Measurements from ENCODE around the gene DTNB.
"Not testable (repeated sequence)": the region's sequence is repeated elsewhere in the genome, so short reads cannot be mapped to it uniquely, and the experiment has no call there.

The DTNB gene

DNA sequence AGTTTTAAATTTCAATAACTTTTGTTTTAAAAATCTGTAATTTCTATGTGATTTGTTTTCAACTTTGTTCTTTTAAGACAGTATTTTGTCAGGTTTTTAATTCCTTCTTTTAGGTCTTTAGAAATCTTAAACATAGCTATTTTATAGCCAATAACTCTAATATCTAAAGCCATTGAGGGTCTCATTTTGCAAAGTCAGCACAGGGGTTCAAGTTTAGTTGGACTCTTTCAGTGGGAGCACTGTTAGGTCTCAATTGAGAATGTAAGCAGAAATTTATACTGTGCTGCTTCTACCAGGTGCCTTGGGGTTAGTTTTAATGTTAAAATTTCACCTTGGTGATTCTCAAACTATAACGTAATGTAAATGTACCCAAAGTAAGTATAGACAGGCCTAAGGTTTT, 226.4 kb downstream of the DTNB start:
- FAIRE-seq = no peak

DNA sequence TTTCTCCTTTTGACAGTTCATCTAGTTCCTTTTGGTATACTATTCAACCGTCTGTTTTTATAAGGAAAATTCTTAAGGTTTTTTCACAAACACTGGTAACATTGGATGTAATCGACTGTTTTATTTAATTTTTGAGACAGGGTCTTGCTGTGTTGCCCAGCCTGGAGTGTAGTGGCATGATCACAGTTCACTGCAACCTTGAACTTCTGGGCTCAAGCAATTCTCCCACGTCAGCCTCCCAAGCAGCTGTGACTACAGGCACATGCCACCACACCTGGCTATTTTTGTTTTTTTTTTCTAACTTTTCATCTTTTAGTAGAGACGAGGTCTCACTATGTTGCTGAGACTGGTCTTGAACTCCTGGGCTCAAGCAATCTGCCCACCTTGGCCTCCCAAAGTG, 227.3 kb downstream of the DTNB start:
- FAIRE-seq = no peak

DNA sequence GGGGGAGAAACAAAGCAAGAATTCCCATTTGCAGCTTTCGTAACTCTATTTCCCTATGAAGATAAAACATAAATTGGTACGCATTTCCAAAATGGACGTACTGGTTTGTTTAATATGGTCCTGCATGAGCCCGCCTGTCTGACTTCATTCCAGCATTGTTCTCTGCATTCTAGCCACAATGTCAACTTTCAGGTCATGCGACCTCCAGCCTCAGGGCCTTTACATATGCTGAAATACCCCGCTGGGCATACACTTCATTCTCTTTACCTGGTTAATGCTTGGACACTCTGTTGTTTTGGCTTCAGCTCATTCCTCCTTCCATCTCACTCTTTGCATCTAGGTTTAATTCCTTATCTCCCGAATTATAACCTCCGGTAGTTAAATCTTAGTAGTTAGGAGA, 227.9 kb downstream of the DTNB start:
- FAIRE-seq = no peak

DNA sequence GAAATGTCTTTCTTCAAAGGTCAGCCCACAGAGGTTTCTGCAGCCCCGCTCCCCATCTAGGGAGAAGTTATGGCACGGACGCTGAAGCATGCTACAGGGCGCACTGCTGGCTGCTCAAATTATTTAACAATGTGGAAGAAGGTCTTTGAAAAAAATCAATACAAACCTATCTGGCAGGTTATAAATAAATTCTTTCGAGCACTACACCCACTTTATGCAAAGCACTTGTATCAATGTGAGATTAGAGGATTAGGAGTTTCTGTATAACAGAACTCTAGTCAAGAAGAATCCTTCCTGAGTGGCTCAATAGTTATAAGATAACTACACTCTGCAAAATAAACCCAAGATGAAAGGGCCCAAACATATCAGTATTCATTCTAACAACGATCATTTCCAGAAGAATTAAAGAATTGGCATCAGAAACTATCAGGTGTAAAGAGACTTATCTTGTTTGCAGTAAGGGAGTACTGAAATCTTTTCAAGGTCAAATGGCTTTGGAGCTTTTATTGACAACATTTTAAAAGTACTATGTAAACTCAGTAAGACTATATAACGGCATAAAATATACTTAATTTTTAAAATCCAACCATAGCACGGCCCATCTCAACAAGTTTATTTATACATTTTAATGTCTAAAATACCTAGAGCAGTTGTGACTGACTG, 228.6 kb downstream of the DTNB start:
- FAIRE-seq = no peak

DNA sequence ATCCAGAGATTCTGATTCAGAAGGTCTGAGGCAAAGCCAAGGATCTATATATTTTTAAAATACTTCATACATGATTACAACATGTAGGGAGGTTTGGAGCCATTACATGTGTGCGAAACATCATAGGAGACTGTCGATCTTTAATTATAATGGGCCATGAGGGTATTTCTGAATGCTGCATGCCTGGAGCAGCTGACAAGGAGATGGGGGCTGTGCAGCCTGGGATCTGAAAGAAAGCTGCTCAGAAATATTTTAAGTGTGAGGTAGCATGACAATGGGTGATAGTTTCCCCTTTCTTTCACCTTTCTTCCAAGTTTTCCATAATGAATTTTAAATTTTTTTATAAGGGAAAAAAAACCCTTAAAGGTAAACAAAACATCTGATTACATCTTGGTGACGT, 229.6 kb downstream of the DTNB start:
- FAIRE-seq = no peak

DNA sequence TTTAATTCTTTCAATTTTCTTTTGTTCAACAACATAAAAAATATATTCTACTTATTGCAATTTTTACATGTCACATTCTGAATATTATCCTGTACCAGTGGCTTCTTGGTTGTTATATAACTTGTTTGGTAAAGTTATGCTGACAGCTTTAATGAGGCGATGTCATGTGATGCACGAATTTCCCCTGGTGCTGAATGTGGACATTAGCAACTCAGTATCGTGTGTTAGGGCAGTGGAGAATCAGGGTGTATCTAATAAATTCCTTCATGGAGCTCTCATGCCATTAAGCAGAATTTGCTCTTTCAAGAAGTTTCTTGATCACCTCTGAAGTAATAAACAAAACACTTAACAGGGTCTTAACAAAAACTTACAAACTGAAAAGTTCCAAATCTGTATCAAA, 232.0 kb downstream of the DTNB start:
- no peak for FAIRE-seq

DNA sequence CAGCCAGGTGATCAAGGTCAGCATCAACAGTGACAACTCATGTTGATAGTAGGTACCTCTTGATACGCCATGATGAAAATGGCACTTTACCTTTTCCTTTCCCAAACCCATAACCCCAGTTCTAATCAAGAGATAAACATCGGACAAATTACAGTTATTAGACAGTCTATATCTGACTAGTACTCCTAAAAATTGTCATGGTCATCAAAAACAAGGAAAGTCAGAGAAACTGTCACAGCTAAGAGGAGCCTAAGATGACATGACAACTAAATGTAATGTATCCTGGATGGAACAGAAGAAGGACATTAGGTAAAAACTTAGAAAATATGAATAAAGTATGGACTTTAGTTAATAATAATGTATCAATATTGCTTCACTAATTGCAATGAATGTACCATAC, 234.6 kb downstream of the DTNB start:
- no peak for FAIRE-seq

DNA sequence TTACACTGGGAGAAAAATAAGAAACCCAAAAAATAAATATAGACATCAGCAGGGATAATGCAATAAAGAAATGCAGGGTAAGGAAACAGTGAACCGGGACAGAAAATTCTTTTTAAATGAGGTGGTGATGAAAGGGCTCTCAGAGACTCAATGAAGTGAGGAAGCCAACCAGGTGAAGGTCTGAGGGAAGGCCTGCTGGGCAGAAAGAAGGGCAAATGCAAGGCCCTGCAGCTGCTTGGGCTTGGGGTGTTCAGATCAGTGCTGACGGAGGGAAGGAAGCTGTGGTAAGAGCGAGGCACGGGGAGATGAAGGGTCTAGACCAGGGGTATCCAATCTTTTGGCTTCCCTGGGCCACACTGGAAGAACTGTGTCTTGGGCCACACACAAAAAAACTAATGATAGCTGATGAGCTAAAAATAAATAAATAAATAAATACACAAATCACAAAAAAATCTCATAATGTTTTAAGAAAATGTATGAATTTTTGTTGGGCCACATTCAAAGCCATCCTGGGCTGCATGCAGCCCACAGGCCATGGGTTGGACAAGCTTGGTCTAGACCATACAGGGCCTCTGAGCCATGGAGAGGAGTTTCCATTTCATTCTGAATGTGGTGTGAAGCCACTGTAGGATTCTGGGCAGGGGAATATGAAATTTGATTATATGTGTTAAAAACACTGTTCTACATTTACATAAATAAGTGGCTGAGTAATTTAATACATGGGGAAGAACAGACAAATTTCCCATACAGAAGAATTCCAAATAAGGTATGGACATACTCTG, 235.3 kb downstream of the DTNB start:
- FAIRE-seq = no peak

DNA sequence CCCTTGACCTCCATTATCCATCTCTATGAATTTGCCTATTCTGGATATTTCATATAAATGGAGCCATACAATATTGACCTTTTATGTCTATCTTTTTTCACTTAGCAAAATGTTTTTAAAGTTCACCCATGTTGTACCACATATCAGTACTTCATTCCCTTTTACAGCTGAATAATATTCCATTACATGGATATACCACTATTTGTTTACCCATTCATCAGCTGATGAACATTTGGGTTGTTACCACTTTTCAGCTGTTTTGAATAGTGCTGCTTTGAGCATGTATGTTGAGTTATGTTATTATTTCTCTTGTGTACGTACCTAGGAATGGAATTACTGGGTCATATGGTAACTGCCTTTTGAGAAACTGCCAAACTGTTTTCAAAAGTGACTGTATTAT, 238.0 kb downstream of the DTNB start:
- no peak for FAIRE-seq

DNA sequence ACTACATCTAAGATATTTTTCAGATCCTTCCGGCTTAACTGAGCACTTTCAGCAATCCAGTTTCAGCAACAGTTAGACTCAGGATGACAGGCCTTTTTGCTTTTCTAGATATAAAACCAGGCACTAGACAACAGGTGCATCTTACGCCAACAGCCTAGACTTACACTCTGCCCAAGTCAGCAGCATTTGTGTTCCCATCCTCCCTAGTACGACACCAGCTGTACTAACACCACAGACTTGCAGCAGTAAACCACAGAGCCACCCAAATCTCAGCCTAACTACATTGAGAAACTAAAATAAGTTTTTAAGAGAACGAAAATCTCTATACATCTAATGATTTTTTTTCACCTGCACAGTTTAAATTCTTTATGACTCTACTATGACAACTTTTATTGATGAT, 241.8 kb downstream of the DTNB start:
- FAIRE-seq = no peak

DNA sequence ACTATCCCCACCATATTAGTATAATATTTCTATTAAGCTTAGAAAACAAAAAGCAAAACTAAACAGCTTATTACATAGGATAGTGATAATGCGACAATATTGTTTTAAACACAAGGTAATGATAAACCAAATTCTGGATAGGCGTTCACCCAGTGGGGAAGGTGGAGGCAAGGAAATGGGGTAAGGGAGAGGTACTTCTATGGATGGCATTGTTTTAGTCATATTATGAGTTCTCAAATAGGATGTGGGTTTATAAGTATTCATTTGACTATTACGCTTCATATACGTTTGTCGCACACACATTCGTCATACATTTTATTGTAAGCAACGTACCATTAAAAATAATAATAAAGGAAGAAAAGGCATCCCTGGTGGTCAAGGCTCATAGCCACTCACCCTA, 242.8 kb downstream of the DTNB start:
- no peak for FAIRE-seq

DNA sequence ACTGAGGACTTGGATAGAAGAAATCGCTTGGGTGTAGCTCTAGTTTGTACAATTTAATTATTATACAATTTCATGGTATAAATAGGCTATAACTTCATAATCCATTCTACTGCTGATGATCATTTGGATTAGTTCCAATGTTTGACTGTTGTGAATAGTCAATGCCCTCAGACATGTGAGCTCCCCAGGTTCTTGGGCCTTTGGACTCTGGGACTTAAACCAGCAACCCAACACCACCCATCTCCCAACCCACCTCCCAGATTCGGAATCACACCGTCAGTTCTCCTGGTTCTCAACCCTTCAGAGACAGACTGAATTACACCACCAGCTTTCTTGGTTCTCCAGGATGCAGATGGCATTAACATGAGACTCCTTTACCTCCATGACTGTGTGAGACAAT, 247.1 kb downstream of the DTNB start:
- no peak for FAIRE-seq

DNA sequence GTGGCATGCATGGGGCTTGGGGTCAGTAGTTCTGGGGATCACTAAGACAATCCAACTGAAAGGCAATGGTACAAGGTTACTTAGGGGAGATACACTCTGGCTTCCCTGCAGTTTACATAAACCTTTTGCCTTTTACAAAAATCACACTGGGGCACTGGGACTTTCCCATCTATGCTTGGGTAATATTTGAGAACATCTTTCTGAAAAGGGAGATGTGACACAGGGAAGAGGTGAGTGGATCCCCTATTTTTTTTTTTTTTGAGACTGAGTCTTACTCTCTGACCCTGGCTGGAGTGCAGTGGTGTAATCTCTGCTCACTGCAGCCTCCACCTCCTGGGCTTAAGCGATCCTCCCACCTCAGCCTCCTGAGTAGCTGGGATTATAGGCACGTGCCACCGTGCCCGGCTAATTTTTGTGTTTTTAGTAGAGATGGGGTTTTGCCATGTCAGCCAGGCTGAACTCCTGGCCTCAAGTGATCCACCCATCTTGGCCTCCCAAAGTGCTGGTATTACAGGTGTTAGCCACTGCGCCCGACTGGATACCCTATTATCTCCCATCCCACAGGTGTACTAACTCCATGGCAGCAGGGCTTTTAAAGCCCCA, 248.8 kb downstream of the DTNB start:
- FAIRE-seq = no peak

DNA sequence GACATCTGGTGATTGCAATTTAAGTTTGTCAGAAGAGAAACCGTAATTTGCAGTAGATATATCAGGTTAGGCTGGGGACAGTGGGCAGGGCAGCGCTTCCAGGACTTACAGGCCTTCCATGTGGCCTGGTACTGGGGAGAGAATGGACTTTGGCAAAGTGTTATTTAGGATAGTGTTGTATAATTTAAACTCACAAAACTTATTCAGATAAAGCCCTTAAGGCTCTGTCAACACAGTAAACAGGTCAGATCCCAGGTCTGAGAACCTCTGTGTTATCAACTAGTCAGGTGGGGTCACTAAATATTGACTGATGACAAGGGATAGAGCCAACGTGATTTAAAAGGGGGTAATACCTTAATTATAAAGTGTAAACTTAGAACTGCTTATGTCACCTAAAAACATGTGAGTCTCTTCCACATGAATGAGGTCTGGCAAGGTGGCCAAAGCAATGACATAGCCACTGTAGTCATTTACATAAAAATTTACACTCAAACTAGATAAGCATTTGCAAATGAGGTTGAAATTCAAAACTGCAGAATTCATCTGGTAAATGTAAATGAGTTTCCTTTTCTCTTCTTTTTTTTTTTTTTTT, 251.5 kb downstream of the DTNB start:
- FAIRE-seq = no peak

DNA sequence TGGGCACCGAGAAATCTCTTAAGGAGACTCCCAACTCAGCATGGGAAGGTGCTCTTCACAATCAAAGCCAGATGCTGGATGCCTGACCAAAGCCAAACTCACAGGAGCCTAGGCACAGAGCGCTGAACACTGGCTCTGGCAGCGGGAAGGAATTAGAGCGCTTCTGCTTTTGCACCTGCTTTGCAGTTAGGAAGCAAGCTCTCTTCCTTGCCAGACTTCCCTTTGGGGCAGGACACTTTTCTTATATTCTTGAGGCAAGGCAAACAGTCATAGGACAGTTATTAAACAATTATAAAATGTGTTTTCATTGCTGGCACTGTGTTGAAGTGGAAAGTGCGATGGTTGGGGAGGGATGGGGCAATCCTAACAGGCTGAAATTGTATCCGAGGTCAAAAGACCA, 252.1 kb downstream of the DTNB start:
- FAIRE-seq = no peak

DNA sequence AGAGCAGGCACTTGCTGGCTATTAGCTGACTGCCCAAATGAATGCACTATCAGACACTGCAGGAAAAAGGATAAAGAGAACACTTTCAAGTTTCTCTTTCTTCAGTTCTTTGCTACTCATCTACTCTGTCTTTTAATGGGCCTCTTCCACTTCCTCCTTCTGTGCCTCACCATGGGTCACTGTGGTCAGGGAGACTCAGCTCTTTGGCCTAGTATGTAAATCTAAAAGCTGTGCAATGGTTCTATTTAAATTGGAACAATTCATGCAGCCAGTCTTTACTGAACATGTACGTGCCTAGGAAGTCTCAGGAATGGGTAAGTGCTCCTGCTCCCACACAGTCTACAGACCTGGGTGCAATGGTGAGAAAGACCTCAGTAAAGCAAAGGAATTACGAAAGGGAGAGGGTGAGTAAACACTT, 252.5 kb downstream of the DTNB start:
- no peak for FAIRE-seq

DNA sequence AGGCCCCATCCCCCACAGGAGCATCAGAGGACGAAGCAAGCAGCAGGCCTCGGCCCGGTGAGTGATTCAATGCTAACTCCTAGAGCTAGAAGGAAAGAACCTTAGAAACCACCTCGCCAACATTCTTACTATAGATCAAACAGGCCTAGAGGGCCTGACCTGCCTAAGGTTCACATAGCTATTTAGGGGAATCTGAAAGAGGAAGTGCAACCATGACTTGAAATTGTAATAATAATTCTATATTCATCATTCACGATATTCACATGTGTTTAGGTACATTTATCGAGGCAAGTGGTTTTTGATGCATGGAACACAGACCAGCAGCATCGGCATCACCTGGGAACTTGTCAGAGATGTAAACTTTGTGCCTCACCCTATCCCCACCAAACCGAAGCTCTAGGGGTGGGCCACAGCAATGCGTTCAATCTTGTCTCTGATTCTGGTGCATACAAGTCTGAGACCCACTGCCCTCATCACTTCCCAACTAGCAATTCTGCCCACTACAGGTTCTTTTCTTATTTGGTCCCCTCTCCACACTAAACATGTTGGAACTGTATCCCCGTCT, 253.6 kb downstream of the DTNB start:
- no peak for FAIRE-seq

DNA sequence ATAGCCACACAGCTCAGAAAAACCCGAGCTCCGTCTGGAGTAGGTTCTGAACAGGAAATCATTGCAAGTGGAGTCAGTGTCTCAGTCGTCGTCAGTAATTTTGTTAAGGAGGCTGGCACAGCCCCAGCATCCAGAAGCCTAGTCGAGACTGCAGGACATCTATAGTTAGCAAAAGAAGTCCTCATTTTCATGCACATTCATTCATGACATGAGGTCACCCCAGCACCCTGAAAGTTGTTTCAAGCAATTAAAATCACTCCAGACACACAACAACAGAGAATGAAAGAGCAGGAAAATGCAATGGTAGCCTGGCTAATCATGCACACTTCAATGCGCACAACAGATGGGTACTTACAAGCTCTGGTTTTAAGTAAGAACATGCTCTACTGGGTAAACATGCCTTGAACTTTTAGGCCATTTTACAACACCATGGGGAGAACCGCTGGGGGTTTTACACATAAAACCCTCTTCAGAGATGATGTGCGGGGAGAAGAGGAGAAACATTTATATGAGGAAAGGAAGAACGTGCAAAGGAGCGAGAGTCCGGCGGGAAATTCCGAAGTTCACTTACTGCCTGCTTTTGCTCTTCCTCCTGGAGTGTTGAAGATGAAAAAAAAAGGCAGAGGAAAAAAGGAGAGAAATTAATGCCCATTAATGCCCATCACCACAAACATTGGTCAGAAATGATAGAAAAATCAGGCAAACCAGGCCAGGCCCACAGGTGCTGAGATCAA, 254.3 kb downstream of the DTNB start:
- no peak for FAIRE-seq

DNA sequence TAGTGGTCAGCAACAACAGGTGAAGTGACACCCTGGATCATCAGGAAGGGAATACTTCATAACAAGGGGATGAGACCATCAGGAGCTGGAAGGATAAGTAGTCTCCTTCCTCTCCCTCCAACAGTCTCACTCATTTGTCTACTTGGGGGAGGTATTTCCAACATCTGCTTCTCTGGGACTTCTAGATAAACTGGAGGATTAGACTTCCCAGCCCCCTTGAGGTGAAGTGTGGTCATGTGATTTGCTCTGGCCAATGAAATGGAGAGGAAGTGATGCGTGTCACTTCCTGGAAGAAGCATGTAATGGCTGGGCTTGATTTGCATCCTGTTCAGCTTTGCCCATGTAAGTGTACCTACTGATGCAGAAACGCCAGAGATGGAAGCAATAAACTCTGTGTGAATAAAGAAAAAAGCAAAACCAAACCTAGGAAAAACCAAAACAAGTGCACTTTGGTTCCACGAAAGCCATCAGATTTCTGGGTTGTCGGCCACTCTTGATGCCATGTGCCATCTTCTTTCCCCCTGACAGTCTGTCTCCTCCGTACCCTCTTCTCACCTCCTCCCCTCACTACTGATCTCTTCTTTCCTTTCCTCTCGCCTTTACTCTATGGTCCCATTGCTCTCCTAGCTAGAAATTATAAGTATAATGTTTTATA, 255.5 kb downstream of the DTNB start:
- no peak for FAIRE-seq

DNA sequence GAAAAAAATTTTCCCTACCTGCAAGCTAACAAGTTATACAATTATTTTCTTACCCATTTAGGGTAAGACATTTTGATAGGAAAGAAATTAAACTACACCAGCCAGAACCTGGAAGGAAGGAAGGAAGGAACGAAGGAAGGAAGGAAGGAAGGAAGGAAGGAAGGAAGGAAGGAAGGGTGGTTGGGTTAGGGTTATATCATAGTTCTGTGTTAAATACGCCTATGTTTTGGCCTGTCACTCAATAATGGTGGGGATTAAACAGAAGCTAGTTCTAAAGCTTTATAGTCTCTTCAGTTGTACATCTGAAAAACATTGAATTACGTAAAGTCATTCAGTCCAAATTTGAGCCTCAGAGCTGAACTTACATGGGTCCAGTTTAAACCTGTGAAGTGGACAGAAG, 256.7 kb downstream of the DTNB start:
- no peak for FAIRE-seq

DNA sequence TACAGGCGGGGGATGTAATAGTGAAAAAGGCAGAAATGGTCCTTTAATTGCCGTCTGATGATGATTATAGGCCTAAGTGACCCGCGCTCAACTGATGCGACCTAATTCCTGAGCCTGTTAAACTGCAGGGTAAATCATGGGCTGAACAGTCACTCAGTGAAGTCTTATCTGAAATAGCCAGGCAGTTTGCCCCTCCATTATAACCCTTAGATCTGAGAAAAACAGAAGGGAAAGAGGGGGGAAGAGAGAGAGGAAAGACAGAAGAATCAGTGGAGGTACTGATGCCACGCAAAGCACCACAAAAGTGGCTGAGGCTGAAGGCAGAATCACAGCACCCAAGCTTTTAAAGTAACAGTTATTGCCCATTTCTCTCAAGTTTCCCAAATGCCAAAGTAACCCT, 258.6 kb downstream of the DTNB start:
- FAIRE-seq = no peak

DNA sequence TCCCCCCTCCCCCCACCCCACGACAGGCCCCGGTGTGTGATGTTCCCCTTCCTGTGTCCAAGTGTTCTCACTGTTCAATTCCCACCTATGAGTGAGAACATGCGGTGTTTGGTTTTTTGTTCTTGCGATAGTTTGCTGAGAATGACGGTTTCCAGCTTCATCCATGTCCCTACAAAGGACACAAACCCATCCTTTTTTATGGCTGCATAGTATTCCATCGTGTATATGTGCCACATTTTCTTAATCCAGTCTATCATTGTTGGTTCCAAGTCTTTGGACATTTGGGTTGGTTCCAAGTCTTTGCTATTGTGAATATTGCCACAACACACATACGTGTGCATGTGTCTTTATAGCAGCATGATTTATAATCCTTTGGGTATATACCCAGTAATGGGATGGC, 260.0 kb downstream of the DTNB start:
- FAIRE-seq = not testable (repeated sequence)

Measured in endometrium (tissue), 2 donors.